HepG2 (cell line): ENCODE data around the gene ZNF618. TPM values are rescaled to one million over a fixed set of nuclear protein-coding genes. Genes with fewer than 3 reads are reported as not detected.

ENCODE experiments used
- ATAC-seq: fragments of 200-7000 bp; cut with Tn5 transposase; 3 replicates; pipeline ENCODE4 v1.9.1; 2020; ENCODE audit warnings: mild to moderate bottlenecking, moderate library complexity
- BruUV-seq: library from RNA; stranded (reverse); fragments of 400-500 nt; replicated peaks from 2 replicates; lab custom pipeline; 2021; lab: Mats Ljungman, UMichigan
- CTCF ChIA-PET: fragments of 300-600 bp; formaldehyde crosslinking; extraction: SDS; loops from one replicate; lab custom pipeline; 2021; ENCODE audit warnings: low total read pairs, inconsistent platforms, low intra/inter-chr PET ratio; lab: Yijun Ruan, JAX
- POLR2A ChIA-PET: fragments of 350-600 bp; sonication (Branson Sonifier 250); formaldehyde crosslinking; loops from one replicate; lab custom pipeline; 2020; ENCODE audit warnings: antibody characterized with exemption, inconsistent platforms; lab: Yijun Ruan, JAX
- DNase-seq: peaks from one replicate; pipeline ENCODE4 v3.0.0-alpha.2; 2015; ENCODE audit warnings: low spot score
- FAIRE-seq: peaks from 3 replicates; lab custom pipeline; 2011; peaks lifted over from hg19 to GRCh38; lab: Jason Lieb, UNC
- H2AFZ ChIP-seq: one replicate; pipeline ENCODE4 v1.6.1; 2011; ENCODE audit warnings: low read length, inconsistent platforms
- H3K27ac ChIP-seq: fragments of 300-600 bp; 3 replicates; pipeline ENCODE4 v1.8.0; 2011; ENCODE audit warnings: mixed run types, mild to moderate bottlenecking, mixed read lengths, low read length, inconsistent platforms; ENCODE audit not compliant: insufficient read depth; ENCODE audit errors: extremely low read length
- H3K27me3 ChIP-seq, 2 experiments: fragments of 200-600 bp in 1 of 2; 2 replicates in 1 of 2; 3 replicates in 1 of 2; pipeline versions ENCODE4 v1.6.0 to v1.8.0; 2011; ENCODE audit warnings: low read length in 2 of 2, mild to moderate bottlenecking in 2 of 2, moderate library complexity in 2 of 2, inconsistent platforms in 1 of 2; ENCODE audit not compliant: insufficient read depth in 2 of 2, control insufficient read depth in 1 of 2
- H3K36me3 ChIP-seq, 2 experiments: fragments of 200-600 bp in 1 of 2; replicated peaks in 1 of 2; 2 replicates in 1 of 2; 3 replicates in 1 of 2; pipeline versions ENCODE4 v1.5.1 to v1.8.0; 2011; ENCODE audit warnings: low read length in 2 of 2, inconsistent platforms in 1 of 2; ENCODE audit not compliant: insufficient read depth in 2 of 2, control insufficient read depth in 1 of 2
- H3K4me1 ChIP-seq: 2 replicates; pipeline ENCODE4 v1.5.1; 2012; ENCODE audit warnings: low read length, inconsistent platforms; ENCODE audit not compliant: insufficient read depth
- H3K4me2 ChIP-seq: 2 replicates; pipeline ENCODE4 v1.6.0; 2011; ENCODE audit warnings: low read depth, low read length, inconsistent platforms
- H3K4me3 ChIP-seq, 3 experiments: fragments of 200-600 bp in 1 of 3; sonication (generic), shearing (Covaris generic) in 1 of 3; replicated peaks in 1 of 3; 2 replicates each; pipeline ENCODE4 v1.5.1; 2011 to 2016; ENCODE audit warnings: low read length in 3 of 3, inconsistent platforms in 2 of 3, low read depth in 2 of 3, mild to moderate bottlenecking in 2 of 3, control low read depth in 1 of 3, mixed read lengths in 1 of 3; ENCODE audit not compliant: insufficient read depth in 1 of 3
- H3K79me2 ChIP-seq: one replicate; pipeline ENCODE4 v1.6.1; 2011; ENCODE audit warnings: low read length, inconsistent platforms; ENCODE audit not compliant: insufficient read depth
- H3K9ac ChIP-seq: 2 replicates; pipeline ENCODE4 v1.6.0; 2011; ENCODE audit warnings: mild to moderate bottlenecking, low read depth, low read length, inconsistent platforms; ENCODE audit not compliant: insufficient read depth
- H3K9me3 ChIP-seq: 2 replicates; pipeline ENCODE4 v1.5.1; 2012; ENCODE audit warnings: mild to moderate bottlenecking, low read length
- H4K20me1 ChIP-seq: 2 replicates; pipeline ENCODE4 v1.6.0; 2011; ENCODE audit warnings: inconsistent platforms, mild to moderate bottlenecking, low read length, moderate library complexity; ENCODE audit not compliant: insufficient read depth
- GATA4 ChIP-seq: sonication (generic); IDR thresholded peaks from 2 replicates; pipeline ENCODE4 v1.6.1; 2016; ENCODE audit warnings: antibody characterized with exemption, low read depth, borderline replicate concordance
- MEIS1 ChIP-seq: sonication (generic); formaldehyde crosslinking; IDR thresholded peaks from 2 replicates; pipeline ENCODE4 v1.9.0; 2021; ENCODE audit warnings: mild to moderate bottlenecking, missing genetic modification reagents, moderate library complexity, borderline replicate concordance
- NCOA2 ChIP-seq: sonication (generic); formaldehyde crosslinking; IDR thresholded peaks from 2 replicates; pipeline ENCODE4 v1.8.0; 2022; ENCODE audit warnings: inconsistent platforms
- NCOA5 ChIP-seq: sonication (generic); formaldehyde crosslinking; IDR thresholded peaks from 2 replicates; pipeline ENCODE4 v1.4.0; 2020; ENCODE audit warnings: missing genetic modification reagents
- NFE2 ChIP-seq: sonication (generic); formaldehyde crosslinking; IDR thresholded peaks from 2 replicates; pipeline ENCODE4 v1.4.0; 2020; ENCODE audit warnings: missing genetic modification reagents
- REL ChIP-seq: sonication (generic); formaldehyde crosslinking; conservative IDR thresholded peaks from 2 replicates; pipeline ENCODE4 v1.8.0; 2022; ENCODE audit warnings: mild to moderate bottlenecking, missing genetic modification reagents, moderate library complexity
- SMAD1 ChIP-seq: sonication (generic); formaldehyde crosslinking; IDR thresholded peaks from 2 replicates; pipeline ENCODE4 v1.4.0; 2020; ENCODE audit warnings: missing genetic modification reagents, low read depth, mild to moderate bottlenecking, borderline replicate concordance
- SP140L ChIP-seq: sonication (generic); formaldehyde crosslinking; IDR thresholded peaks from 2 replicates; pipeline ENCODE4 v1.4.0; 2020; ENCODE audit warnings: missing genetic modification reagents, borderline replicate concordance
- TERF1 ChIP-seq: sonication (generic); formaldehyde crosslinking; IDR thresholded peaks from 2 replicates; pipeline ENCODE4 v1.8.0; 2022; ENCODE audit warnings: mild to moderate bottlenecking, missing genetic modification reagents, moderate library complexity
- ZNF138 ChIP-seq: sonication (generic); formaldehyde crosslinking; IDR thresholded peaks from 2 replicates; pipeline ENCODE4 v1.5.0; 2020; ENCODE audit warnings: mild to moderate bottlenecking, low read depth, missing genetic modification reagents
- ZNF576 ChIP-seq: sonication (generic); formaldehyde crosslinking; IDR thresholded peaks from 2 replicates; pipeline ENCODE4 v1.4.0; 2020; ENCODE audit warnings: mild to moderate bottlenecking, missing genetic modification reagents
- ZNF770 ChIP-seq: sonication (generic); formaldehyde crosslinking; IDR thresholded peaks from 2 replicates; pipeline ENCODE4 v1.5.0; 2020; ENCODE audit warnings: mild to moderate bottlenecking, missing genetic modification reagents
- WGBS: methylation state at CpG from one replicate; pipeline ENCODE4 v1.1.6; 2017; ENCODE audit warnings: low lambda C conversion rate; 5-methylcytosine and 5-hydroxymethylcytosine counted together
- in situ Hi-C: cut with HindIII; loops from 2 replicates; pipeline ENCODE4 v1.10.0; 2017; ENCODE audit warnings: low pct_unique_long_range_greater_than_20kb; ENCODE audit not compliant: extremely low pct_ligation_motif_present
- intact Hi-C: fragments of 100-400 bp; cut with micrococcal nuclease; formaldehyde crosslinking; loops from one replicate; pipeline ENCODE4 v1.10.0; 2022; ENCODE audit not compliant: unreplicated experiment
- polyA plus RNA-seq, 8 experiments: library from polyadenylated mRNA; depleted of rRNA in 3 of 8; stranded (reverse) in 7 of 8; unstranded in 1 of 8; fragments of >200 nt; fragmentation: Illumina TruSeq in 4 of 8; extraction: Trizol in 4 of 8; gene quantifications; 2 replicates each; pipeline versions ENCODE4 v1.2.1 to v1.2.3, GENCODE V29; 2011 to 2016; ENCODE audit warnings: low read depth in 4 of 8, missing spikeins in 1 of 8, mixed read lengths in 1 of 8; ENCODE audit not compliant: insufficient read depth in 1 of 8
- total RNA-seq, 5 experiments: library from RNA; depleted of rRNA; stranded (reverse); fragments of >200 nt; fragmentation: Illumina TruSeq; extraction: Trizol; gene quantifications; 2 replicates each; pipeline ENCODE4 v1.2.3, GENCODE V29; 2016; ENCODE audit warnings: low read depth in 1 of 5

Gene ZNF618
- total and polyA plus RNA-seq, 2 of the 13 experiments (the other 11 are each of a cell fraction or from before 2014, with no cell fraction given), result 0.07 TPM

- FAIRE-seq (no peak), ATAC-seq (no peak), DNase-seq (no peak)
- ChIA-PET CTCF (no interaction called here), POLR2A (no interaction called here)
- Histone ChIP-seq H3K27ac (no peak overlapping the region), H2AFZ (no peak overlapping the region), H3K9me3 (no peaks in the 10 kb centered on the region), H3K27me3 (peaks cover 0 to 22% of the 10 kb centered on the region in 2 experiments; a peak in 2 of 5 replicates), H3K4me1 (no peaks in the 10 kb centered on the region), H3K79me2 (no peaks in the 10 kb centered on the region), H3K4me3 (no peak overlapping the region), H3K36me3 (no peaks in the 10 kb centered on the region), H3K9ac (no peak overlapping the region), H3K4me2 (no peak overlapping the region), H4K20me1 (no peaks in the 10 kb centered on the region)
- WGBS, result 41% methylated on average over 5 of the region's 5 CpGs
- in situ Hi-C loops (no loop called here), intact Hi-C loops (no loop called here)
- no TSS peak for BruUV-seq
- TF ChIP-seq NCOA5, result no peak
- TF ChIP-seq ZNF770 (CRISPR knock-in tag), result no peak
- no peak for TF ChIP-seq NFE2 (CRISPR knock-in tag)
- no peak for TF ChIP-seq TERF1 (CRISPR knock-in tag)
- TF ChIP-seq SMAD1 (CRISPR knock-in tag), result no peak
- TF ChIP-seq GATA4, result no peak
- no peak for TF ChIP-seq REL (CRISPR knock-in tag)
- no peak for TF ChIP-seq NCOA2
- TF ChIP-seq ZNF576, result no peak
- no peak for TF ChIP-seq SP140L (CRISPR knock-in tag)
- no peak for TF ChIP-seq MEIS1 (CRISPR knock-in tag)
- no peak for TF ChIP-seq ZNF138 (CRISPR knock-in tag)
Measured at GRCh38 chr9:113997610-113998009, 121.5 kb downstream of the ZNF618 start.
